PC-9 (cell line): ENCODE data around the gene ASTN2.

Source experiments
- EZH2 ChIP-seq: fragments of 200-600 bp; sonication (generic); IDR thresholded peaks from 2 replicates; pipeline ENCODE4 v1.8.0; 2017; ENCODE audit warnings: antibody characterized with exemption, low read depth
- TF ChIP-seq, protein P1 (sequence below): fragments of 200-600 bp; sonication (generic); conservative IDR thresholded peaks from 2 replicates; pipeline ENCODE4 v1.6.1; 2017; ENCODE audit warnings: mixed run types, antibody characterized with exemption, mild to moderate bottlenecking, moderate library complexity

DNA sequence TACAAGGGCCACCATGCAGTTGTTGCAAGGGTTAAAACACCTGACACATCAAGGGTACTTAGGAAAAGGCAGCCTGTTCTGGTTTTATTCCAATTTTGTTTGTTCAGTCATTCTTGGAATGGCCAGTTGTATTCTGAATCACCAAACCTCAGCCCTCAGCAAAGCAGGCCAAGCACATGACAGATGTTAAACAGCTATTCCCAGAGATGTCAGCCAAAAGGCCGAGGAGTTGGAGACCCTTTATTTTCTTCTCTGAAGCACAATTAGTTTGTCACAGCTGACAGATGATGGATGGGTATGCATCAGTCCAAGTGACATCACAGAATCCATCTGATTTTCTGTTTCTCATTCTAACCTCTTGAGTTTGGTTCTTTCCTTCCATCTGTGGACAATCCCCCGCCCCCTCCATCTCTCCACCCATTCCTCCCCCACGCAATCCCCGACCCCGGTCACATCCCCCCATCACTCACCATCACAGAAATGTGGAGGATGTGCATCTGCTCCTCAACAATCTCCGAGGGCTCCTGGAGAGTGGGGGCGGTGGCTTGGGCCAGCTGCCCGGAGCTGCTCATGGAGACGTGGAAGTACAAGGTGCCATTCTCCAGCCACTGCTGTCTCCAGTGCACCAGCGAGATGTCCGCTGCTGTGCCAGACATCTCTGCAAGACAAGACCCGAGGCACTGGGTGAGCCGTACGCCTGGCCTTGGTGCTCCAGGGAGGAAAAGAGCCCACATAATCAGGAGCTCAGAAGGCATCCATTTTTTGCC, 123.8 kb downstream of the ASTN2 start:
- TF ChIP-seq, protein P1, sequence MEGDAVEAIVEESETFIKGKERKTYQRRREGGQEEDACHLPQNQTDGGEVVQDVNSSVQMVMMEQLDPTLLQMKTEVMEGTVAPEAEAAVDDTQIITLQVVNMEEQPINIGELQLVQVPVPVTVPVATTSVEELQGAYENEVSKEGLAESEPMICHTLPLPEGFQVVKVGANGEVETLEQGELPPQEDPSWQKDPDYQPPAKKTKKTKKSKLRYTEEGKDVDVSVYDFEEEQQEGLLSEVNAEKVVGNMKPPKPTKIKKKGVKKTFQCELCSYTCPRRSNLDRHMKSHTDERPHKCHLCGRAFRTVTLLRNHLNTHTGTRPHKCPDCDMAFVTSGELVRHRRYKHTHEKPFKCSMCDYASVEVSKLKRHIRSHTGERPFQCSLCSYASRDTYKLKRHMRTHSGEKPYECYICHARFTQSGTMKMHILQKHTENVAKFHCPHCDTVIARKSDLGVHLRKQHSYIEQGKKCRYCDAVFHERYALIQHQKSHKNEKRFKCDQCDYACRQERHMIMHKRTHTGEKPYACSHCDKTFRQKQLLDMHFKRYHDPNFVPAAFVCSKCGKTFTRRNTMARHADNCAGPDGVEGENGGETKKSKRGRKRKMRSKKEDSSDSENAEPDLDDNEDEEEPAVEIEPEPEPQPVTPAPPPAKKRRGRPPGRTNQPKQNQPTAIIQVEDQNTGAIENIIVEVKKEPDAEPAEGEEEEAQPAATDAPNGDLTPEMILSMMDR: no peak
- no peak for TF ChIP-seq EZH2
